Measurements from ENCODE around the gene ELMO1.

- TF ChIP-seq POLR2A (IDR thresholded peaks at IDR 0.05; ENCODE audit: low read length) (no peak), GATA1 (IDR thresholded peaks at IDR 0.05; ENCODE audit: low read depth, low read length) (no peak)
Measured at GRCh38 chr7:37273891-37274290, 174.8 kb downstream of the ELMO1 start.
